Measurements from ENCODE around the gene TYMP.

The TYMP gene

DNA sequence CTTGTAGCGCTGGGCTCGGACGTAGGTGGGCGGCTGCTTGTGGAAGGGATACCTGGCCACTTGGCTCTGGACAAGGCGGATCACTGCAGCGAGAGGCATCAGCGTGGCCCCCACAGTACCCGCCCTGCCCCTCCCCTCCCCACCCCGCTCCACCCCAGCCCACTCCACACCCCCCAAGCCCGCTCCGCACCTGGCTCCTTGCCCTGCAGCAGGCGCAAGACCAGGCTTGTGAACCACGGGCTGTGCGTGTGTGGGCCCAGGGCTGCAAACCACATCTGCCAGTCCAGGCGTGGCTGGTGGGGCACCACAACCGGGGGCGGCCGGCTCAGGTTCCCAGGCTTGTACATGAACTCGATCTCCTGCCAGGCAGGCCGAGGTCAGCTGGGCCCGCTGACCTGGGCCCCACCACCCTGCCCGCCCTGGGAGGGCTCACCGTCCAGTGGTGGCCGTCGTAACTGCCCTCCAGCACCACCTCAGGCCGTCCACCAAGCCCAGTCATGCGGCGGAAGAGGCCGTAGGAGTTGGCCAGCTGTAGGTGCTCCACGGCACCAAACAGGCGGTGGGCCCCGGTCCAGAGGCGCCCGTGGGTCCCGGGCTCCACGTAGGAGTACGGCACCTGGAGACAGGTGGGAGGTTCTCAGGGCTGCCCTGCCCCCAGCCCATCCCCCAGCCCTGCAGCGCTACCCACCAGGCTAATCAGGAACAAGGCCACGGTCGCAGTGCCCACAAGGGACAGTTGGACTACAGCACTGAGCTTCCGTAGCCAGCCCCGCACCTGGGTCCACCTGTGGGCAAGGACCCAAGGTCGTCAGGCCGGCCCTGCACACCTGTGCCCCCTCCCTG lies 25.2 kb downstream of the TYMP start:
- Histone ChIP-seq H3K9me3 (ENCODE audit: low read depth, low read length) (no peaks in the 10 kb centered on the region), H3K27ac (no peak overlapping the region), H3K9ac (ENCODE audit: insufficient read length) (no peak overlapping the region), H3K4me3 (no peak overlapping the region), H3K36me3 (ENCODE audit: insufficient read depth, low read length) (peaks cover 10% of the 10 kb centered on the region; the same call in 1 of the 2 replicates)
- no peak for TF ChIP-seq FOXP2 (optimal IDR thresholded peaks at IDR 0.05; ENCODE audit: control extremely low read depth, extremely low read length, insufficient read depth)
- no peak for TF ChIP-seq POLR2AphosphoS5 (IDR thresholded peaks at IDR 0.05; ENCODE audit: borderline replicate concordance, low read depth, low read length)
- TF ChIP-seq EZH2 (IDR thresholded peaks at IDR 0.05), result no peak
- no peak for DNase-seq (ENCODE audit: low read depth, low spot score)

- Histone ChIP-seq H3K9ac (ENCODE audit: insufficient read length) (no peak overlapping the region), H3K4me3 (no peak overlapping the region), H3K36me3 (ENCODE audit: insufficient read depth, low read length) (peaks cover 10% of the 10 kb centered on the region; the same call in 1 of the 2 replicates), H3K27ac (no peak overlapping the region), H3K9me3 (ENCODE audit: low read depth, low read length) (no peaks in the 10 kb centered on the region)
- DNase-seq (ENCODE audit: low read depth, low spot score), result no peak
- no peak for TF ChIP-seq POLR2AphosphoS5 (IDR thresholded peaks at IDR 0.05; ENCODE audit: borderline replicate concordance, low read depth, low read length)
- no peak for TF ChIP-seq FOXP2 (optimal IDR thresholded peaks at IDR 0.05; ENCODE audit: control extremely low read depth, extremely low read length, insufficient read depth)
- no peak for TF ChIP-seq EZH2 (IDR thresholded peaks at IDR 0.05)
These were observed 26.2 kb downstream of the TYMP start for GRCh38 chr22:50503475-50504145.

DNA sequence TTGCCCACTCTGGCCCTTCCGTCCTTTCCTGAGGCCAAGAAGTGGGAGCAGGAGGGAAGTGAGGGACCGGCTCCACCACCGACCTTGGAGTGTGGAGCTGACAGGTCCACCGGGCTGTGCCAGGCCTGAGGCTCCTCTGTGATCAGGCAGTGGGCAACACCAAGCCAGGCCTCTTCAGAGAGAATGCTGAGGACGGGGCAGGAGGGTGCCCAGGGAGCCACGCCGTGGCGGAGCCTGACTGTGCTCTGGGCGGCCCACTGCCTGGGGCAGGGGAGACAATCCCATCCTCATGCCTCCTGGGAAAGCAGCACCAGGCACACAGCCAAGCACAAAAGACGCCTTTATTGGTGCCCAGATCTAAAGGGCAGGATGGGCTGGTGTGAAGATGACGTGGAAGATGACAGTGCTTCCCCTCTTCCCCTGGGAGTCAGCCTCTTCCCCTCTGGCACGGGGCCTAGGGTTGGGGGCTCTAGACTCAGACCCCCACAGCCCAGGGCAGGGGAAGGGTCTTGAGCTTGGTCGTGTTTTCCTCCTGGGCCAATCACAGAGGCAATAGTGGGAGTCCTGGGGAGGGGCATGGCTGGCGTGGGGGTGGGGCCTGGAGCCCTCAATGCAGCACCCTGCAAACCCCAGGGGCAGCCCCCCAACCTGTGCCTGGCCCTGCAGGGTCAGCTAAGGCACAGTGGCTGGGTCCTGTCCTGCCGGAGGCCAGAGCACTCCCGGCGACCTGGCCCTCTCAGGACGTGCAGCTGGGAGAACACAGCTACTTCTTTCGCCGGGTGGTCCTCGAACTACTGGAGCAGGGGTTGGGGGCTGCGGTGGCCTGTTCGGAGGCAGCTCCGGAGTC lies 27.0 kb downstream of the TYMP start:
- Histone ChIP-seq H3K9ac (ENCODE audit: insufficient read length) (no peak overlapping the region), H3K9me3 (ENCODE audit: low read depth, low read length) (no peaks in the 10 kb centered on the region)
- TF ChIP-seq EZH2 (IDR thresholded peaks at IDR 0.05), result no peak
- TF ChIP-seq POLR2AphosphoS5 (IDR thresholded peaks at IDR 0.05; ENCODE audit: borderline replicate concordance, low read depth, low read length), result no peak; the same call in 1 of the 2 replicates
- TF ChIP-seq FOXP2 (optimal IDR thresholded peaks at IDR 0.05; ENCODE audit: control extremely low read depth, extremely low read length, insufficient read depth), result no peak

DNA sequence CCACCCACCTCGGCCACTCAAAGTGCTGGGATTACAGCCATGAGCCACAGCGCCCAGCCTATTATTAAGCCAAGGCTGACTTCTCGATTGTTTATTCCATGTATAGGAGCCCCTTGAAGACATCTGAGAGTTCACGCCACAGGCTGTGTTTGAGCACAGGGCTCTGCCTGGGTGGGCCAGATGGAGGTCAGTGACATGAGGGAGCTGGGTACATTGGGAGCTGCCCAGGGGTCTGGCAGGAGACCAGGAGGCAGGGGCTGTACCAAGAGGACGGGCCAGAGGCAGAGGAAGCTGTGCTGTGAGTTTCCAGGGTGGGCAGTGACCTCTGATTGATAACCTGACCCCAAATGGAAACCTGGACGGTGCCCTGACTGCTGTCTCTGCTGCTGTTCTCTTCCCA lies 27.7 kb downstream of the TYMP start:
- TF ChIP-seq EZH2 (IDR thresholded peaks at IDR 0.05), result no peak
- TF ChIP-seq FOXP2 (optimal IDR thresholded peaks at IDR 0.05; ENCODE audit: control extremely low read depth, extremely low read length, insufficient read depth), result no peak
- TF ChIP-seq POLR2AphosphoS5 (IDR thresholded peaks at IDR 0.05; ENCODE audit: borderline replicate concordance, low read depth, low read length), result no peak
- no peak overlapping the region for H3K27ac ChIP-seq
- no peak overlapping the region for H3K9ac ChIP-seq (ENCODE audit: insufficient read length)
- no peak overlapping the region for H3K4me3 ChIP-seq
- H3K36me3 ChIP-seq (ENCODE audit: insufficient read depth, low read length), result peaks cover 10% of the 10 kb centered on the region; the same call in 1 of the 2 replicates
- H3K9me3 ChIP-seq (ENCODE audit: low read depth, low read length), result no peaks in the 10 kb centered on the region
- DNase-seq (ENCODE audit: low read depth, low spot score), result no peak

More for the DNA sequence above, 27.0 kb downstream of the TYMP start:
- DNase-seq (ENCODE audit: low read depth, low spot score), result no peak
- Histone ChIP-seq H3K4me3 (no peak overlapping the region), H3K36me3 (ENCODE audit: insufficient read depth, low read length) (peaks cover 10% of the 10 kb centered on the region; the same call in 1 of the 2 replicates), H3K27ac (no peak overlapping the region)

DNA sequence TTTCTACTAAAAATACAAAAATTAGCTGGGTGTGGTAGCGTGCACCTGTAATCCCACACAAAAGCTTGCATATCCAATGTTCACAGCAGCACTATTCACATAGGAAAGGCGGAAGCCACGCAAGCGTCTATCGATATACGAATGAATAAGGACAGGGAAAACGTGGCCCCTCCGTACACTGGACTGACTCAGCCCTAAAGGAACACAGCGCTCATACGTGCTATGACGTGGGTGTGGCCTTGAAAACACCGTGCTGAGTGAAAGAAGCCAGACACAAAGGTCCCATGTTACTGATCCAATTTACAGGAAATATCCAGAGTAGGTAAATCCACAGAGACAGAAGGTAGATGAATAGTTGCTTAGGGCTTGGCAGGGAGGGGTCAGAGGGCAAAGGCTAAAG lies 29.4 kb downstream of the TYMP start:
- H3K9me3 ChIP-seq (ENCODE audit: low read depth, low read length), result no peaks in the 10 kb centered on the region
- no peak for DNase-seq (ENCODE audit: low read depth, low spot score)
- no peak overlapping the region for H3K9ac ChIP-seq (ENCODE audit: insufficient read length)
- H3K36me3 ChIP-seq (ENCODE audit: insufficient read depth, low read length), result peaks cover 9% of the 10 kb centered on the region; the same call in 1 of the 2 replicates
- no peak overlapping the region for H3K27ac ChIP-seq
- H3K4me3 ChIP-seq, result no peak overlapping the region
- TF ChIP-seq POLR2AphosphoS5 (IDR thresholded peaks at IDR 0.05; ENCODE audit: borderline replicate concordance, low read depth, low read length), result no peak
- TF ChIP-seq FOXP2 (optimal IDR thresholded peaks at IDR 0.05; ENCODE audit: control extremely low read depth, extremely low read length, insufficient read depth), result no peak
- TF ChIP-seq EZH2 (IDR thresholded peaks at IDR 0.05), result no peak

DNA sequence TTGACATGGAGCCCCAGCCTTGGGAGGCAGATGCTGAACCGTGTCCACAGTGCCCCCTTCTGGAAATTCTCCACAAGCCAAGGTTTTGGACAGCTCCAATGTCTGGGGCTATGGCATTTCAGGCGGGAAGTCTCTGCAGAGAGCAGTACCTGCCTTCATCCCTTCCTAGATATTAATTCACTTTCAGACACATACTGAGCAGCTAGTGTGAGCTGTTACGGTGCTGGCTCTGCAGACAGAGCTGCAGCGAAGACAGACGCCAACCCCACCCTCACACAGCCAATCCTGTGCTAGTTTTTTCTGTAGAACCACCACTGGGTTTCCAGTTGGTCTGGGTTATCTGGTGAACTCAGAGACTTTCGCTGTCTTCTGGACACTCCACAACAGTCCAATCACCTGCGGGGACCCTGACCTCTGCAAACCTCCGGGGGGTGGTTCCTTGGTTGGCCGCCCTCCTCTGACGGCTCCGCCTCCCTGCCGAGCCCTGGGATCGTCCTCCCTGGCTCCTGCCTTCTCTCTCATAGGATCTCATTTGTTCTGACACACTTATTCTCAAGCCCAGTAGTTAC lies 31.4 kb downstream of the TYMP start:
- DNase-seq (ENCODE audit: low read depth, low spot score), result no peak
- no peaks in the 10 kb centered on the region for H3K9me3 ChIP-seq (ENCODE audit: low read depth, low read length)
- no peak for TF ChIP-seq FOXP2 (optimal IDR thresholded peaks at IDR 0.05; ENCODE audit: control extremely low read depth, extremely low read length, insufficient read depth)
- TF ChIP-seq EZH2 (IDR thresholded peaks at IDR 0.05), result no peak
- TF ChIP-seq POLR2AphosphoS5 (IDR thresholded peaks at IDR 0.05; ENCODE audit: borderline replicate concordance, low read depth, low read length), result no peak
- H3K36me3 ChIP-seq (ENCODE audit: insufficient read depth, low read length), result no peaks in the 10 kb centered on the region; the same call in 1 of the 2 replicates
- H3K4me3 ChIP-seq, result peak overlapping the region; percentile 55
- no peak overlapping the region for H3K9ac ChIP-seq (ENCODE audit: insufficient read length)
- no peak overlapping the region for H3K27ac ChIP-seq

- H3K9me3 ChIP-seq (ENCODE audit: low read depth, low read length), result no peaks in the 10 kb centered on the region
These were observed 32.7 kb downstream of the TYMP start for GRCh38 chr22:50497093-50497492.

More at GRCh38 chr22:50497093-50497492, 32.7 kb downstream of the TYMP start:
- no peak overlapping the region for H3K9ac ChIP-seq (ENCODE audit: insufficient read length)
- H3K27ac ChIP-seq, result no peak overlapping the region
- no peaks in the 10 kb centered on the region for H3K36me3 ChIP-seq (ENCODE audit: insufficient read depth, low read length)
- TF ChIP-seq POLR2AphosphoS5 (IDR thresholded peaks at IDR 0.05; ENCODE audit: borderline replicate concordance, low read depth, low read length) (no peak), FOXP2 (optimal IDR thresholded peaks at IDR 0.05; ENCODE audit: control extremely low read depth, extremely low read length, insufficient read depth) (no peak), EZH2 (IDR thresholded peaks at IDR 0.05) (no peak)
- DNase-seq (ENCODE audit: low read depth, low spot score), result no peak
- H3K4me3 ChIP-seq, result no peak overlapping the region
